ENCODE data around the gene ZNF275. TPM values are rescaled to one million over a fixed set of nuclear protein-coding genes. Genes with fewer than 3 reads are reported as not detected.
A peak's percentile ranks its signal among the peaks of the same experiment; 100 is the strongest.

The ZNF275 gene
- total and polyA plus RNA-seq, 12 donors = 2.3 to 10.1 (median 7.2) TPM

GRCh38 chrX:153380691-153381090 lies 46.7 kb downstream of the ZNF275 start:
- Histone ChIP-seq H3K27ac (peak overlapping the region in 3 of 10 donors; percentile 0 to 58 (median 28)), H3K27me3 (peaks cover 0 to 5% (median 0%) of the 10 kb centered on the region in 7 donors), H3K9me3 (peaks cover 0 to 9% (median 0%) of the 10 kb centered on the region in 11 donors), H3K4me3 (no peak overlapping the region), H3K36me3 (no peaks in the 10 kb centered on the region), H3K4me1 (peaks cover 0 to 4% (median 0%) of the 10 kb centered on the region in 9 donors)
- 43 to 53% methylated on average over 9 of the region's 9 CpGs for WGBS, 2 donors
- intact Hi-C loops (cut with DNase I) = loop anchor here in 1 of 10 donors (10.0 kb wide), 2 partner anchors 56 to 296 kb away; partner anchors contain the start of gene PNMA6F
- ATAC-seq (peak in 7 of 8 donors; percentile 33 to 70 (median 52)), DNase-seq (no peak)
- TF ChIP-seq, protein P1, sequence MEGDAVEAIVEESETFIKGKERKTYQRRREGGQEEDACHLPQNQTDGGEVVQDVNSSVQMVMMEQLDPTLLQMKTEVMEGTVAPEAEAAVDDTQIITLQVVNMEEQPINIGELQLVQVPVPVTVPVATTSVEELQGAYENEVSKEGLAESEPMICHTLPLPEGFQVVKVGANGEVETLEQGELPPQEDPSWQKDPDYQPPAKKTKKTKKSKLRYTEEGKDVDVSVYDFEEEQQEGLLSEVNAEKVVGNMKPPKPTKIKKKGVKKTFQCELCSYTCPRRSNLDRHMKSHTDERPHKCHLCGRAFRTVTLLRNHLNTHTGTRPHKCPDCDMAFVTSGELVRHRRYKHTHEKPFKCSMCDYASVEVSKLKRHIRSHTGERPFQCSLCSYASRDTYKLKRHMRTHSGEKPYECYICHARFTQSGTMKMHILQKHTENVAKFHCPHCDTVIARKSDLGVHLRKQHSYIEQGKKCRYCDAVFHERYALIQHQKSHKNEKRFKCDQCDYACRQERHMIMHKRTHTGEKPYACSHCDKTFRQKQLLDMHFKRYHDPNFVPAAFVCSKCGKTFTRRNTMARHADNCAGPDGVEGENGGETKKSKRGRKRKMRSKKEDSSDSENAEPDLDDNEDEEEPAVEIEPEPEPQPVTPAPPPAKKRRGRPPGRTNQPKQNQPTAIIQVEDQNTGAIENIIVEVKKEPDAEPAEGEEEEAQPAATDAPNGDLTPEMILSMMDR (IDR thresholded peaks at IDR 0.05) = no peak

DNA sequence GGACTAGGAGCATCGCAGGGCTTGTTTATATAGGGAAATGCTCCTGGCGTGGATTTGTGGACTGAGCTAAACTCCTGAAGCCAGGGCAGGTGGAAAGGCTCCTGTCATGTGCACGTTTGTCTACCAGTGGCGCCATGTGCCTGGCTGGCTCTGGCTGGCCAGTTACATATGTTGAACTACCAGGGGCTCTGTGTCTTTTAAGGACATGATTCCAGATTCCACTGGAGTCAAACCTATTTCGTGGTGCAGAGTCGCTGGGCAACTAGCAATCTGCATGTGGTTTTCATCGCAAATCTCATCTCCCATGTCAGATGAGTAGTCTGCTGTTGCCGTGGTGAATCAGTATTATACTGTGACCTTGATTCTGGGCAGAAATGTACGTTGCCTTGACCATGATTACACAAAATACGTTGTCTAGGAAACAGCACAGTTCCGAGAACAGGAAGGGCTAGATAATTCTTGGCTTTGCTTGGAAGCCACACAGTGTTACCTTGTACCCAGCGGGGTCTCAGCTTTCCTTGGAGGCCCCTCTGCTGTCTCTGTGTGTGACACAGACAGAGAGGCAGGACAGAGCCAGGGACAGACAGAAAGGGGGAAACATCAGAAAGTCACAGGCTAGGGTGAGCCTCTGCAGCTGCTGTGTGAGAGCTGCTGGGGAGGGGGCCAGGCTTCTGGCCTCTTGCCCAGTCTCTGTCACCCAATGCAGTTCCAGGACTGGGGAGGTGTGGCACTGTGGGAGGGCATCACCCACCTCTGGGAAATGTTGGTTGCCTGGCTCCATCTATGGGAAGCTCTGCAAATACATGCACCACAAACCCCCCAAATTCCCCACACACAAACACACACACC lies 48.0 kb downstream of the ZNF275 start:
- Histone ChIP-seq H3K36me3 (no peaks in the 10 kb centered on the region), H3K4me3 (no peak overlapping the region), H3K27me3 (no peaks in the 10 kb centered on the region), H3K4me1 (peaks cover 0 to 4% (median 0%) of the 10 kb centered on the region in 9 donors), H3K9me3 (peaks cover 0 to 7% (median 0%) of the 10 kb centered on the region in 11 donors), H3K27ac (peak overlapping the region in 1 of 10 donors; percentile 50)
- DNase-seq (peak in 1 of 2 donors; percentile 15), ATAC-seq (peak in 4 of 8 donors; percentile 30 to 42 (median 38))
- WGBS, 2 donors = 43 to 45% methylated on average over 12 of the region's 12 CpGs
- intact Hi-C loops (cut with DNase I) = loop anchor here in 1 of 10 donors (10.0 kb wide), 2 partner anchors 57 to 297 kb away; partner anchors contain the start of gene PNMA6F
- TF ChIP-seq, protein P1 (IDR thresholded peaks at IDR 0.05) = peak in 1 of 9 donors; percentile 9

GRCh38 chrX:153382563-153383482 lies 48.9 kb downstream of the ZNF275 start:
- no peak for ATAC-seq
- intact Hi-C loops (cut with DNase I) = loop anchor here in 1 of 10 donors (10.0 kb wide), 2 partner anchors 58 to 298 kb away; partner anchors contain the start of gene PNMA6F

More at GRCh38 chrX:153382563-153383482, 48.9 kb downstream of the ZNF275 start:
- Histone ChIP-seq H3K4me1 (peaks cover 0 to 4% (median 0%) of the 10 kb centered on the region in 9 donors), H3K27ac (no peak overlapping the region), H3K4me3 (no peak overlapping the region), H3K27me3 (no peaks in the 10 kb centered on the region), H3K9me3 (peaks cover 0 to 3% (median 0%) of the 10 kb centered on the region in 11 donors), H3K36me3 (no peaks in the 10 kb centered on the region)
- DNase-seq = no peak
- TF ChIP-seq, protein P1 (IDR thresholded peaks at IDR 0.05) = no peak
- WGBS, 2 donors = 91 to 94% methylated on average over 3 of the region's 3 CpGs
